Natural killer cell (primary cell): Measurements from ENCODE around the gene CATSPERD. TPM values are rescaled to one million over a fixed set of nuclear protein-coding genes. Genes with fewer than 3 reads are reported as not detected.
A peak's percentile ranks its signal among the peaks of the same experiment; 100 is the strongest.

Experiments
- ATAC-seq, 3 donors: fragments of 150-1000 bp in 2 of 3; fragments of 200-7000 bp in 1 of 3; cut with Tn5 transposase; 1 replicate in 1 of 3; 2 replicates in 2 of 3; pipeline ENCODE4 v1.10.0; 2021; ENCODE audit warnings: mild to moderate bottlenecking in 2 of 3, moderate library complexity in 2 of 3
- DNase-seq, 2 donors: peaks; one replicate each; pipeline versions ENCODE4 v3.0.0 to v3.0.0-alpha.2; 2013 to 2021; ENCODE audit warnings: mixed read lengths in 1 of 2
- H3K27ac ChIP-seq: one replicate; pipeline ENCODE4 v1.5.1; 2013; ENCODE audit warnings: mild to moderate bottlenecking, low read length
- H3K27me3 ChIP-seq: one replicate; pipeline ENCODE4 v1.6.1; 2013; ENCODE audit warnings: low read length; ENCODE audit not compliant: control insufficient read depth, insufficient read depth
- H3K36me3 ChIP-seq: one replicate; pipeline ENCODE4 v1.6.1; 2013; ENCODE audit warnings: low read length; ENCODE audit not compliant: control insufficient read depth, insufficient read depth
- H3K4me1 ChIP-seq: one replicate; pipeline ENCODE4 v1.6.1; 2013; ENCODE audit warnings: low read length; ENCODE audit not compliant: control insufficient read depth, insufficient read depth
- H3K4me3 ChIP-seq: one replicate; pipeline ENCODE4 v1.5.1; 2013; ENCODE audit warnings: low read length
- H3K9me3 ChIP-seq: one replicate; pipeline ENCODE4 v1.6.1; 2013; ENCODE audit warnings: low read length; ENCODE audit not compliant: control insufficient read depth, insufficient read depth
- H3K27ac Mint-ChIP-seq, 2 donors: one replicate each; pipeline ENCODE4 v1.8.0; 2022; ENCODE audit warnings: mild to moderate bottlenecking in 2 of 2, mixed read lengths in 2 of 2, moderate library complexity in 1 of 2
- H3K27me3 Mint-ChIP-seq, 2 donors: one replicate each; pipeline ENCODE4 v1.8.0; 2022; ENCODE audit warnings: low read depth in 2 of 2, mixed read lengths in 2 of 2
- H3K36me3 Mint-ChIP-seq: one replicate; pipeline ENCODE4 v1.8.0; 2022; ENCODE audit warnings: mixed read lengths
- H3K4me1 Mint-ChIP-seq, 2 donors: one replicate each; pipeline ENCODE4 v1.8.0; 2022; ENCODE audit warnings: mixed read lengths in 2 of 2
- H3K4me3 Mint-ChIP-seq: one replicate; pipeline ENCODE4 v1.8.0; 2022; ENCODE audit warnings: mild to moderate bottlenecking, moderate library complexity, mixed read lengths
- H3K9me3 Mint-ChIP-seq, 2 donors: one replicate each; pipeline ENCODE4 v1.8.0; 2022; ENCODE audit warnings: mixed read lengths in 2 of 2
- WGBS: methylation state at CpG from one replicate; pipeline ENCODE4 v1.1.7; 2013; ENCODE audit warnings: missing lambda C conversion rate; ENCODE audit not compliant: insufficient coverage; 5-methylcytosine and 5-hydroxymethylcytosine counted together
- intact Hi-C: fragments of 100-400 bp; cut with micrococcal nuclease; formaldehyde crosslinking; loops from one replicate; pipeline ENCODE4 v1.14.2; 2022
- total RNA-seq, 4 donors: library from RNA; stranded (reverse); fragments of 120-200 nt in 1 of 4; gene quantifications; one replicate each; pipeline versions ENCODE4 v1.2.3 to v1.2.4, GENCODE V29; 2013 to 2022
- TF ChIP-seq, protein P1 (sequence below): fragments of 200-600 bp; IDR thresholded peaks from one replicate; pipeline ENCODE4 v1.8.0; 2022; ENCODE audit warnings: antibody characterized with exemption

CATSPERD gene
- total RNA-seq, 3 donors from 2014 or later (not counting 1 experiment from before 2014, with no cell fraction given): not detected

- H3K4me1 Mint-ChIP-seq: peaks cover 0 to 8% of the 10 kb centered on the region in 2 donors
- no peaks in the 10 kb centered on the region for H3K27me3 Mint-ChIP-seq
- WGBS: 98% methylated on average over 13 of the region's 15 CpGs
- no peaks in the 10 kb centered on the region for H3K36me3 Mint-ChIP-seq
- Histone ChIP-seq H3K36me3 (peaks cover 48% of the 10 kb centered on the region), H3K4me1 (no peaks in the 10 kb centered on the region), H3K4me3 (no peak within 1 kb of the TSS), H3K9me3 (no peaks in the 10 kb centered on the region), H3K27me3 (no peaks in the 10 kb centered on the region), H3K27ac (no peak within 1 kb of the TSS)
- intact Hi-C loops: no loop called here
- TF ChIP-seq, protein P1, sequence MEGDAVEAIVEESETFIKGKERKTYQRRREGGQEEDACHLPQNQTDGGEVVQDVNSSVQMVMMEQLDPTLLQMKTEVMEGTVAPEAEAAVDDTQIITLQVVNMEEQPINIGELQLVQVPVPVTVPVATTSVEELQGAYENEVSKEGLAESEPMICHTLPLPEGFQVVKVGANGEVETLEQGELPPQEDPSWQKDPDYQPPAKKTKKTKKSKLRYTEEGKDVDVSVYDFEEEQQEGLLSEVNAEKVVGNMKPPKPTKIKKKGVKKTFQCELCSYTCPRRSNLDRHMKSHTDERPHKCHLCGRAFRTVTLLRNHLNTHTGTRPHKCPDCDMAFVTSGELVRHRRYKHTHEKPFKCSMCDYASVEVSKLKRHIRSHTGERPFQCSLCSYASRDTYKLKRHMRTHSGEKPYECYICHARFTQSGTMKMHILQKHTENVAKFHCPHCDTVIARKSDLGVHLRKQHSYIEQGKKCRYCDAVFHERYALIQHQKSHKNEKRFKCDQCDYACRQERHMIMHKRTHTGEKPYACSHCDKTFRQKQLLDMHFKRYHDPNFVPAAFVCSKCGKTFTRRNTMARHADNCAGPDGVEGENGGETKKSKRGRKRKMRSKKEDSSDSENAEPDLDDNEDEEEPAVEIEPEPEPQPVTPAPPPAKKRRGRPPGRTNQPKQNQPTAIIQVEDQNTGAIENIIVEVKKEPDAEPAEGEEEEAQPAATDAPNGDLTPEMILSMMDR: no peak
- no peak within 1 kb of the TSS for H3K27ac Mint-ChIP-seq
- no peak within 1 kb of the TSS for H3K4me3 Mint-ChIP-seq
- H3K9me3 Mint-ChIP-seq: no peaks in the 10 kb centered on the region
- peak in 2 of 3 donors; percentile 3 to 12 for ATAC-seq
- no peak for DNase-seq
Measured at GRCh38 chr19:5784581-5785147, 64.2 kb downstream of the CATSPERD start, which contains the start of gene PRR22. PRR22 (minus strand) TSS chr19:5784746; CDS start chr19:5784660, 86 bp downstream.

DNA sequence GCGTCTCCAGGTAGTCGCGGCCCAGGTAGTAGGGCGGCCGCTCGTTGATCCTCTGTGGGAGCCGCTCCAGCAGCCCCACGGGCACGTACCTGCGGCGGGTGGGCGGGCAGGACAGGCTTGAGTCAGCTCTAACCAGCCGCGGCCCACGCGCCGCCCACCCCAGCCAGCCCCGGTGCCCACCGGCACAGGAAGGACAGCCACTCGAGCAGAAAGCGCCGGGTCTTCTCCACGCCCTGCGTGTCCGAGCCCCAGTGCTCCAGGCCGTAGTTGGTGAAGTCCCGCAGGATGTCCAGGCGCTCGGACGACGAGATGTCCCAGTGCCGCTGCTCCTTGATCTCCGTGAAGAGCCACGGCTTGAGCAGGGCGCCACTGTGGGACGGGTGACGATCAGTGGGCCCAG is 65.0 kb downstream of the CATSPERD start:
- intact Hi-C loops: no loop called here
- no peaks in the 10 kb centered on the region for H3K36me3 Mint-ChIP-seq

DNA sequence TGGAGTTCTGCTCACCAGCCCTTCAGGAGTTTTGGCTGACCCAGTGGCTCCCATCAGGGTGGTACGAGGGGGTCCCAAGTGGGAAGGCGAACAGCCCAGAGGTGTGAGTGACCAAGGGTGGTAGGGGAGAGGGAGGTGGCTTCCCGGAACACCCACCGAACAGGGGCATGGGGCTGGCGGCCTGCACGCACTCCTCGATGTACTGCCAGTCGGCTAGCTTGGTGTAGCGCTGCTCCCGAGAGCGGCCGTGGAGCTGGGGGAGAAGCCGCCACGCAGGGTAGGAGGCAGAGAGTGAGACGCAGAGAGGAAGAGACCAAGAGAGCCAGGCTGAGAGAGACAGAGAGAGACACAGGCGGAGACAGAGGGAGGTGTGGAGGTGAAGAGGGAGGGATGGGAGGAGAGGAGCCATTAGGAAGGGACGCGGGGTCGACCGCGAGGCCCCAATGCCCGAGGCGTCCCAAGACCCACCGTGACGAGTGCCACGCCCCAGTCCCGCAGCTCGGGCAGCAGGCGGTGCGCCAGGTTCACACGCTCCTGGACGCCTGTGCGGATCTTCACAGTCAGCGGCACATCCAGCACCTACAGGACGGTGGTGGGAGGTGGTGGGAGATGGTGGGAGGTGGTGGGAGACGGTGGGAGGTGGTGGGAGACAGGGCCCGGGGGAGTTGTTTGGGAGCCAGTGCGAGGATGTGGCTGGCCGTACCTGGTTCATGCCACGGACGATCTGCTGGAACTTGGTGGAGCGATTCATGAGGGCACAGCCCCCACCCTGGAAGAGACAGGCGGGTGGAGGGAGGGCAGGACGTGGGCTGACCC is 66.4 kb downstream of the CATSPERD start:
- no peaks in the 10 kb centered on the region for H3K9me3 ChIP-seq
- intact Hi-C loops: no loop called here
- no peaks in the 10 kb centered on the region for H3K36me3 Mint-ChIP-seq
- H3K27ac Mint-ChIP-seq: peak overlapping the region in 1 of 2 donors; percentile 61
- H3K27ac ChIP-seq: no peak overlapping the region
- peaks cover 18% of the 10 kb centered on the region for H3K4me1 ChIP-seq
- peaks cover 52% of the 10 kb centered on the region for H3K36me3 ChIP-seq
- no peaks in the 10 kb centered on the region for H3K27me3 ChIP-seq
- no peak overlapping the region for H3K4me3 Mint-ChIP-seq
- TF ChIP-seq, protein P1: no peak
- H3K4me3 ChIP-seq: no peak overlapping the region
- H3K27me3 Mint-ChIP-seq: no peaks in the 10 kb centered on the region
- WGBS: 96% methylated on average over 44 of the region's 44 CpGs
- no peaks in the 10 kb centered on the region for H3K9me3 Mint-ChIP-seq
- DNase-seq (no peak), ATAC-seq (no peak)
- H3K4me1 Mint-ChIP-seq: peaks cover 14 to 22% of the 10 kb centered on the region in 2 donors

More for the DNA sequence above, 65.0 kb downstream of the CATSPERD start:
- H3K4me1 Mint-ChIP-seq: peaks cover 4 to 13% of the 10 kb centered on the region in 2 donors
- TF ChIP-seq, protein P1: no peak
- Histone ChIP-seq H3K4me1 (peaks cover 7% of the 10 kb centered on the region), H3K27me3 (no peaks in the 10 kb centered on the region), H3K36me3 (peaks cover 52% of the 10 kb centered on the region), H3K27ac (no peak overlapping the region), H3K9me3 (no peaks in the 10 kb centered on the region), H3K4me3 (no peak overlapping the region)
- H3K4me3 Mint-ChIP-seq: no peak overlapping the region
- 94% methylated on average over 37 of the region's 37 CpGs for WGBS
- no peaks in the 10 kb centered on the region for H3K27me3 Mint-ChIP-seq
- no peak for DNase-seq
- H3K27ac Mint-ChIP-seq: no peak overlapping the region
- no peaks in the 10 kb centered on the region for H3K9me3 Mint-ChIP-seq
- no peak for ATAC-seq
